Measurements from ENCODE around the gene MCF2L2.
A peak's percentile ranks its signal among the peaks of the same experiment; 100 is the strongest.

MCF2L2 gene

DNA sequence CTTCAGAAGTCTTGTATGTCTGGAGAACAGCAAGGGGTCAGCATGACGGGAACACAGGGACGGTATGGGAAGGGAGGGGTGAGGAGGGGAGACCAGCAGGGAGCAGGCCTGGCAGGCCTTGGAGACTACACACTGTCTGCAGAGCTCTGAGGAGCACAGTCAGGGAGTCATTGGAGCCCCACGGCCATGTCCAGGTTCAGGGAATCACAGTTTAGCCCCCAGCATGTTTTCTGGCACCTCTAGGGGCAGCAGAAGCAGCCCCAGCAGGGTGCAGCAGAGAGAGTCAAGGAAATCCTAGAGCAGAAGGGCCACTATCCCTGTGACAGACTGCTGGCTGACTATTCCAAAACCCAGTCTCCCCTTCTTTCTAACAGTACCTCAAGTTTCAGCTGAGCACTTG is 269.1 kb downstream of the MCF2L2 start:
- no peak for DNase-seq

- peak; percentile 37 for DNase-seq
Observed at GRCh38 chr3:183158551-183159006, 269.8 kb downstream of the MCF2L2 start.

GRCh38 chr3:183158113-183158512 is 270.3 kb downstream of the MCF2L2 start:
- no peak for DNase-seq

- DNase-seq, result no peak
Observed at GRCh38 chr3:183156266-183156665, 272.2 kb downstream of the MCF2L2 start.

- DNase-seq, result no peak
Observed at GRCh38 chr3:183155499-183155898, 272.9 kb downstream of the MCF2L2 start.

GRCh38 chr3:183153210-183153950 is 275.0 kb downstream of the MCF2L2 start:
- DNase-seq, result no peak

GRCh38 chr3:183151821-183152351 is 276.5 kb downstream of the MCF2L2 start:
- no peak for DNase-seq

GRCh38 chr3:183151086-183151485 is 277.3 kb downstream of the MCF2L2 start:
- DNase-seq, result no peak

DNA sequence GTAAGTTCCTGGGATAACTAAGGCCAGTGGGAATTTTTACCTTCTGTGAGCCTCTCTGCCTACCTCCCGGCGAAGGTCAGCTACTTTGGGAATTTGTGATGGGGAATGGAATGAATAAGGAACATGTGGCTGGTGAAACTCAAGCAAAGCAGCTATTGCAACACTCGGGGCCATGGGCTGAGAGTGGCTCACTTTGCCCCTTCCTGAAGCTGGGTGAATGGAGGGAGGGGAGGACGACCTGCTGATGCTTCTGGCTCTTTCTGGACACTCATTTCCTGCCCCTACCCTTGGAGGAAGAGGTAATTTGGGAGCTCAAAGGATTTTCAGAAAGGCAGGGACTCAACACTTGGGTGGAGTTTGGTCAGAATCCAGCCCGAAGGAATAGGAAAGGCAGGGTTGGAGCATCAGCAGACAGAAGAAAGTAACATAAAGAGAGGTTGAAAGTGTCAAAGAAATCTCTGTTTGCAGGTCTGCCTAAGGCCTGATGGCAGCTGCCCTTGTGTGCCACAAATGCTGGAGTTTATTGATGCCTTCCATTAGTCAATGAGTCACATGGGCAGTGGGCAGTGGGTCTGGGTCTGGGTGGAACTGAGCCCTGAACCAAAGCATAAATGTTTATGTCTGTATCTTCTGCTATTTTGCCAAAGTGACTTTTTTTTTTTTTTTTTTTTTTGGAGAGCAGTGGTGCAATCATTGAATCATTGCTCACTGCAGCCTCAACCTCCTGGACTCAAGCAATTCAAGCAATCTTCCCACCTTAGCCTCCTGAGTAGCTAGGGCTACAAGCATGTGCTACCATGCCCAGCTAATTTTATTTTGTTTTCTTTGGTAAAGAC is 278.3 kb downstream of the MCF2L2 start:
- no peak for DNase-seq

GRCh38 chr3:183148056-183148455 is 280.4 kb downstream of the MCF2L2 start:
- DNase-seq, result peak; percentile 39

DNA sequence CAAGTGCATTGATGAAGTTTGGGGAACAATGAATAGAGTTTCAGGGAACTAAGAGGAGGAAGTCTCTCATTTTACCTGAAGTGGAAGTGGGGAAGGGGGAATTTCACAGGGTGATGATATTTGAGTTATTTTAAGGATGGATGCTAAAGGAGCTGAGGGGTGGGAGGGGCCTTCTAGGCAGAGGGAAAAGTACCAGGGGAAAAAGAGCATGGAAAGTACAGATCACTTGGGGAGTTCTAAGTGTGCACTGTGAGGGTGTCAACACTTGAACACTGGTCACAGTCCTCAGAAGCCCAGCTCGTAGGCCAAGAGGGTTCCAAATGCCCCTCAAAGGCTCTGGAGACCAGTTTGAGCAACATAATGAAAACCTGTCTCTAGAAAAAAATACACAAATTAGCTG is 284.1 kb downstream of the MCF2L2 start:
- no peak for DNase-seq

GRCh38 chr3:183142199-183142598 is 286.2 kb downstream of the MCF2L2 start:
- peak; percentile 19 for DNase-seq

DNA sequence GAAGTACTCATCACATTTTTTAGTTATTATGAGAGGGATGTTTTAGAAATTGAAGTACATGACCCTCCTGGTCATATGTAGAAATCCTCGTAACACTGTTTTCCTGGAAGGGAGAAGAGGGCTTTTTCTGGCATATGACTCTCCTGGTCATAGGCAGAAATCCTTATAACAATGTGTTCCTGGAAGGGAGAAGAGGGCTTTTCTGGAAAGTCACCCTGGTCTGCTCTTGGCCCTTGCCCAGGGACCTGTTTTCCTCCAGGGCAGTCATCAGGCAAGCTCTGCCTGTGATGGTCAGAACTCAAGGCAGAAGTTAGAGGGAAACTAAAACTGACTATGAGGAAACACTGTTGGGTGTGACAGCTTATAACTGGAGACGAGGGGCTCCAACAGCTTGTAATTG is 293.6 kb downstream of the MCF2L2 start:
- no peak for DNase-seq

- no peak for DNase-seq
Observed at GRCh38 chr3:183132409-183132808, 296.0 kb downstream of the MCF2L2 start.

GRCh38 chr3:183131735-183132134 is 296.7 kb downstream of the MCF2L2 start:
- peak; percentile 34 for DNase-seq

DNA sequence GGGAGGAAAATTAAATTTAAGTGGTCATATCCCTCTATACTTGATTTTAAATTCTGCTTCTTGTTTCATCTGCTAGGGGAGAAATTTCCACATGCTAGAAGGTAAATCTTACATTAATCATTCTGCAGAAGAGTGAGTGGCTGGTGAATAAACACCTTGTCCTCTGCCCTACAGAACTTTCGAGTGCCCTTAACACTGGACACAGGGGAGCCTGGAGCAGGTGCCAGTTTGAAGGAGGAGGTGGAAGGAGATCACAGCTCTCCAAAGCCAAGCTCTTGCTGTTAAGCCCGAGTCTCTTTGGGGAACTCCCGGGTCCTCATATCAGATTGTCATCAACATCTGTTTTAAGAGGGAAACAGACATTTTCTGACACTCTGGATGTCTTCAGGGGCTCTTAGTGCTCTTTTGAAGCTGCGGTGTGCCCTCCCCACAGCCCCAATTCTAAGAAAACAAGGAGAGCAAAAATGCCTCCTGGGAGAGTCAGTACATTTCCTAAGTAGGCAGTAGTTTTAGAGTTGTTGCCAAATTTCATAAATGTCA is 297.2 kb downstream of the MCF2L2 start:
- no peak for DNase-seq

- DNase-seq, result no peak
Observed at GRCh38 chr3:183129243-183129642, 299.2 kb downstream of the MCF2L2 start.

DNA sequence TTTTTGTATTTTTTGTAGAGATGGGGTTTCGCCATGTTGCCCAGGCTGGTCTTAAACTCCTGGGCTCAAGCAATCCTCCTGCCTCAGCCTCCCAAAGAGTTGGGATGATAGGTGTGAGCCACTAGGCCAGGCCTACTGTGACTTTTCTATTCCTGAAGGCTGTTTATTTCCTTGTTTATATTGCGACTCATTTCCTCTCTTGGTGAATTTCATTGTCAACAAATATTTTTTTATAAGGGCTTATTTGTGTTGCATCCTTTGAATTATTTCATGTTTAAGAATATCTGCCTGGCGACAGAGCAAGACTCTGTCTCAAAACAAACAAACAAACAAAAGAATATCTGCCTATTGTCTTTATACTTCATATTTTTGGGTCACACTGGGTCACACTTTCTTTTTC is 299.7 kb downstream of the MCF2L2 start:
- no peak for DNase-seq
